Suppressor macrophage treated with lipopolysaccharide for 1 hour (primary cell): ENCODE results near the gene C2CD4C.
"Not testable (repeated sequence)": the region's sequence is repeated elsewhere in the genome, so short reads cannot be mapped to it uniquely, and the experiment has no call there.

Experiments
- DNase-seq, 3 donors: peaks; one replicate each; pipeline ENCODE4 v3.0.0-alpha.2; 2020 to 2022

The C2CD4C gene

GRCh38 chr19:362154-362553 lies 46.8 kb downstream of the C2CD4C start:
- no peak for DNase-seq

- DNase-seq, result no peak
These were observed 49.4 kb downstream of the C2CD4C start for GRCh38 chr19:359653-359925.

- not testable (repeated sequence) for DNase-seq
These were observed 53.4 kb downstream of the C2CD4C start for GRCh38 chr19:355536-355935.
